GM21576 (cell line): ENCODE data around the gene EARS2.
"Not testable (repeated sequence)": the region's sequence is repeated elsewhere in the genome, so short reads cannot be mapped to it uniquely, and the experiment has no call there.

Experiments
- ATAC-seq: cut with Tn5 transposase; IDR thresholded peaks from one replicate; pipeline ENCODE4 v1.9.1; 2021; ENCODE audit warnings: mild to moderate bottlenecking, moderate library complexity; ENCODE audit not compliant: unreplicated experiment

EARS2 gene

GRCh38 chr16:23528644-23529310 lies 28.4 kb downstream of the EARS2 start:
- ATAC-seq, result no peak

DNA sequence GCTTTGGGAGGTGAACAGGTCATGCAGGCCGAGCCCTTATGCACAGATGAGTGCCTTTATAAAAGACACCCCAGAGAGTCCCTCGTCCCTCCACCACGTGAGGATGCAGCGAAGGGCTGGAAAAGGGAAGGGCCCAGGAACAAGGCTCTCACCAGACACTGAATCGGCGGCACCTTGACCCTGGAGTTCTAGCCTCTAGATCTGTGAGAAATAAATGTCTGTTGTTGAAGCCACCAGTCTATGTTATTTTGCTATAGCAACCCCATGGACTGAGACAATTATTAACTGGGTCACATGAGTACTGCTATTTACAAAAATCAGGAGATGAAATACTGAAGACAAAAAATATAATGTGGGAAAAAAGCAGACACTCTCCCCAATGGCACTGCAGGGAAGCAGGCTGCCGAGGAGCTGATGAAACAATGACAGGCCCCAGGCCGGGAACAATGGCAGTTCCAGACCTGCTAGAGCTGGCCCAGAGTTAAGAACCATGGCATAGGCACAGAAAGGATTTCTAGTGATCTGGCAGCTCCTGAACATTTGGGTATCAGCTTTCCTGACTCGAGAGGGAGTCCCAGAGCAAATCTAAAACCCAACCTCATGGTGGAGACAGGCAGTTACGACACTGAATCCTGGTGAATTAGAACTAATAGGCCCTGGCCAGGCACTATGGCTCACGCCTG lies 29.0 kb downstream of the EARS2 start:
- no peak for ATAC-seq

- no peak for ATAC-seq
These were observed 32.3 kb downstream of the EARS2 start for GRCh38 chr16:23524886-23525285.

GRCh38 chr16:23523876-23524385 lies 33.2 kb downstream of the EARS2 start:
- no peak for ATAC-seq

DNA sequence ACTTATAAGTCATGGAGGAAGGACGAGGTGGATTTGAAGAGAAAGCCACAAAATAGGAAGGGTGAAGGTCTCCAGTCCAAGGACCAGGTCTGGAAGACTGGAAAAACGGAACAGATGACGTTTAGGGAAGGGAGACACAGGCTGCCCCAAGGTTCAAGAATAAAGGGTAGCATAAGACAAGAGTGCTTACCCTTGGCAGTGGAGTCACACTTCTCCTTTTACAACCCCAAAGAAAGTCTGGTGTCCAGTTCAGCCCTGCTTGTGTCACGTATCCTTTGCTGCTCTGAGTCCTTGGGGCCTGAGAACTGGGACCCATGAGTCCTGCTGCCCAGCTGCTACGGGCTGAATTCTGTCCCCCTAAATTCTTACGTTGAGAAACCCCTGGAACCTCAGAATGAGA lies 33.8 kb downstream of the EARS2 start:
- no peak for ATAC-seq

GRCh38 chr16:23521965-23522364 lies 35.2 kb downstream of the EARS2 start:
- no peak for ATAC-seq

DNA sequence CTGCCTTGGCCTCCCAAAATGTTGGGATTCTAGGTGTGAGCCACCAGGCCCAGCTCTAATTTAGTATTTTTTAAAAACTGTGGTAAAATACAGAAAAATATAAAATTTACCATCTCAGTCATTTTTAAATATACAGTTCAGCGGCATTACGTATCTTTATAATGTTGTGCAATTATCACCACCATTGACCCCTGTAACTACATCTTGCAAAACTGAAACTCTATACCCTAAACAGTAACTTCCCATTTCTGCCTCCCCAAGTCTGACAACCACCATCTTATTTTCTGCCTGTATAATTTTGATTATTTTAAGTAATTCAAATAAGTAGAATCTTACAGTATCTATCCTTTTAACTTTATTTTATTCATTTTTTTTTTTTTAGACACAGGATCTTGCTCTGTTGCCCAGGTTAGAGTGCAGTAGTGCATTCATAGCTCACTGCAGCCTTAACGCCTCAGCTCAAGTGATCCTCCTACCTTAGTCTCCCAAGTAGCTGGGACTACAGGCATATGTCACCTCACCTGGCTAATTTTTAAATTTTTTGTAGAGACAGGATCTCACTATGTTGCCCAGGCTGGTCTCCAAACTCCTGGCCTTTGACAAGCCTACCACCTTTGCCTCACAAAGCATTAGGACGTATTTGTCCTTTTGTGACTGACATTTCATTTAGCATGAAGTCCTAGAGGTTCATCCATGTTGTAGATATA lies 36.0 kb downstream of the EARS2 start:
- no peak for ATAC-seq

- no peak for ATAC-seq
These were observed 36.6 kb downstream of the EARS2 start for GRCh38 chr16:23520500-23520899.

GRCh38 chr16:23519282-23519681 lies 37.9 kb downstream of the EARS2 start:
- ATAC-seq, result no peak

DNA sequence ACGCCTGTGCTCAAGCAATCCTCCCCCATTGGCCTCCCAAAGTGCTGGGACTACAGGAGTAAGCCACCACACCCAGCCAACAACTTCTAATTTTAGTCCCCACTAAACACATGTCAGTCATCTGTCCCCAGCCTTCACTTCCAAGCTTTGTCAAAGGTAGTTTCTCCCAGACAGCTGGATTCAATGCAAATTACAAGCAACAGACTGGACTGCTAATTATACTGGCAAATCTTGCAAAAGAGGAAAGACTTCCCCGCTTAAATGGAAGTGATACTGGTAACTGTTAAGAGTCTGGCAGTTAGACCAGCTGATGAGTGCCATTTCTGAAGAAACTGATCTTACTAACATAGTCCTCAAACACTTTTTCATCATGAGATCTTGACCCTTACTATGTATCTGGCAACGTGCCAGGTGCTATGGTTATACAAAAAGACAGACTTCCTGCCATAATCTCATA lies 38.7 kb downstream of the EARS2 start:
- ATAC-seq, result peak; percentile 58

DNA sequence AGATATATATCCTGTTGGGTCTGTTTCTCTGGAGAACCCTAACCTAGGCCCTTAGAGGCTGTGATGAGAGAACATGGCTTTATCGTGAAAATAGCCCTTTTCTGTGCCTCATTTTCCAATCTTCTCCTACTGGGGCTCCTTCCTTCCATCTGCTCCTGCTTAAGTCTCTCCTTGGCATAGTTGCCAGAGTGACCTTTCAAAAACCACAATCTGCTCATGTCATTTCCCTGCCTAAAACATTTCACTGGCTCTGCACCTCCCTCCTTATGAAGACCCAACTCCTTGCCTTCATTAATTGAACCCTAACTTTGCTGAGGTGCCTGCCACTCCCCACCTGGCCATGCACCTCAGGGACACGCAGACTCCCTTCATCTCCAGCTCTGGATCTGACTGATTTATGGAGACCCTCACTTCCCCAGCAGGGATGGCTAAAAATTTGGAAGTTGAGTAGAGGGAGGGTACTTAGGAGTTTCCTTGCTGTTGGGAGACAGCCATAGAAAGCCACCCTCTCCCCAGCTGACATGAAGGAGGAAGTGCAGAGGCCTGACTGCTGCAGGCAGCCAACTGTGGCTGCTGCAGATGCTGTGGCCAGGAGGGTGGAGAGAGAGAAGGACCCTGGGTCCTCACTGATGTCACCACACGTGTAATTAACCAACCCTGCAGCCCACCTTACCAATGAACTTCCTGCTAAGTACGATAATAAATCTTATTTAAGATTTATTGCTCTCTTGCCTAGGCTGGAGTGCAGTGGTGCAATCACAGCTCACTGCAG lies 40.6 kb downstream of the EARS2 start:
- peak; percentile 47 for ATAC-seq

DNA sequence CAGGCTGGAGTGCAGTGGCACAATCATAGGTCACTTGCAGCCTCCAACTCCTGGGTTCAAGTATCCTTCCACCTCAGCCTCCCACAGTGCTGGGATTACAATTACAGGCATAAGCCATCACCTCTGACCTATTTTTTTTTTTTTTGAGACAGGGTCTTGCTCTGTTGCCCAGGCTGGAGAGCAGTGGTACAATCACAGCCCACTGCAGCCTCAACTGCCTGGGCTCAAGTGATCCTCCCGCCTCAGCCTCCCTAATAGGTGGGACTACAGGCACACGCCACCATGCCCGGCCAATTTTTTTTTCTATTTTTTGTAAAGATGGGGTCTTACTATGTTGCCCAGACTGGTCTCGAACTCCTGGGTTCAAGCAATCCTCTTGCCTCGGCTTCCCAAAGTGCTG lies 41.3 kb downstream of the EARS2 start:
- no peak for ATAC-seq

DNA sequence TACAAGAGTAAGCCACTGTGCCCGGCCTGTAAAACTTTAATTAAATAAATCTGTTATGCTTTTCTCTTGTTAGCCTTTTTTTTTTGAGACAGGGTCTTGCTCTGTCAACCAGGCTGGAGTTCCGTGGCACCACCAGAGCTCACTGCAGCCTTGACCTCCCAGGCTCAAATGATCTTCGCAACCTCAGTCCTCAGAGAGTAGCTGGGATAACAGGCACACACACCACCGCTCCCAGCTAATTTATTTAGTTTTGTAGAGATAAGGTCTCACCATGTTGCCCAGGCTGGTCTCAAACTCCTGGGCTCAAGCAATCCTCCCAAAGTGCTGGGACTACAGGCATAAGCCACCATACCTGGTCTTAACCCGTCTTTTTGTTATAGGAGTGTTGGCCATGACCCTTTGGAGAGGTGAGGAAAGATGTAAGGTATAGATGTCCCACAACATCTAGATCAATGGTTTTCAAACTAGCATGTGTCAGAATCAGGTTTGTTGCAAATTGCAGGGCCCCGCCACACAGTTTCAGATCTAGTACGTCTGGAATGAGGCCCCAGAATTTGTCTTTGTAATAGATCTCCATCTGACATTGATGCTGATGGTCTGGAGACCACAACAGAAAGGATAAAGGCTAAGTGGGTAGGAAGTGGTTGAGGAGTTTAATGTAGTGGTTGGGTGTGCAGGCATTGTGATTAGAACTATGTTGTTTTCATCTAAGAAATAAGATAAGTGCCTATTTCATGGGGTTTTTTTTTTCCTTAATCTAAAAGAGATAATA lies 42.6 kb downstream of the EARS2 start:
- ATAC-seq, result no peak

DNA sequence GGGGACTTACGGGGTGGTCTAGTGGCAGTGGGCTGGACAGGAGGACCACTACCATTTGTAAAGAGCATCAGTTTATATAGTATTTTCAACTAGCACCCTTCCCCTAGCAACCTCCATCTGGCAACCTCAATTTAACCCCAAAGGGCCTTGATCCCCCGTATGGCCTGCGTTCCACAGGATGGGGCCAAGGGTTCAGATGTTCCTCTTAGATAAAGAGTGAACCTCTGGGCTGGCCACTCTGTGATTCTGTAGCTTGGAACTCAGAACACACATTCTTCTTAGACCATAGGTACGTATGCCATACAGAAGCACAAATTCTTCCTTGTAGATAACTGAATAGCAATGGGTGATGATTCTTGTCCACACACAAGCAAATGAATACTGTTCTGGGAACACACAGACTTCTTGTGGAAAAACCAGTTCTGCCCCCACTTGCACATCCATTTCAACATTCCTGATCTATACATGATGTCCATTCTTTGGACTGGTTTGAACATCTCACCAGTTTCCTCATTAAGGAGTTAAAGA lies 44.9 kb downstream of the EARS2 start:
- no peak for ATAC-seq

DNA sequence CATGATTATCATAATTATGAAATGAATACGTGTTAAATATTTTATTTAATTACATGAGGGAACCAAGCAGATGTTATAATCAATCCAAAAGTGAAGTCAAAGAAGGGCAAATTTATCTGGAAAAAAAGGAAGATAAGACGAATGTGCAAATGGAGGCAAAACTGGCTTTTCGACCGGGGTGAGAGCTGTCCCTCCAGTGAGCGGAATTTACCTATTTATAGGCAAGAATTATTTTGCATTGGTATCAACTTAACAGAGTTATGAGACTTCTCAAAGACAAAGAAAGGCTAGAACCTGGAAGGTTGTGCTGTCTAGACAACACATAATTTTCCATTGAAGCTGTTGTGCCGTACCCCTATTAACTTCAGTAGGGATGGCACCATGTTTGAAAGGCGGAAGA lies 45.4 kb downstream of the EARS2 start:
- ATAC-seq, result no peak

GRCh38 chr16:23510915-23511270 lies 46.3 kb downstream of the EARS2 start:
- ATAC-seq, result not testable (repeated sequence)

- ATAC-seq, result no peak
These were observed 46.8 kb downstream of the EARS2 start, which contains the start of gene GGA2 for GRCh38 chr16:23510164-23510914. TSS of gene GGA2 (minus strand) at chr16:23510494. CDS start at chr16:23510411, 83 bp downstream.

- ATAC-seq, result no peak
These were observed 47.4 kb downstream of the EARS2 start for GRCh38 chr16:23509782-23510163.

- ATAC-seq, result no peak
These were observed 47.8 kb downstream of the EARS2 start for GRCh38 chr16:23509441-23509754.
